Mesendoderm (in vitro differentiated cells): ENCODE data around the gene ABCA5. TPM values are rescaled to one million over a fixed set of nuclear protein-coding genes. Genes with fewer than 3 reads are reported as not detected.

Experiments used
- DNase-seq: peaks from one replicate; pipeline ENCODE4 v3.0.0; 2013
- H2AK5ac ChIP-seq: 2 replicates; pipeline ENCODE4 v1.6.1; 2013; ENCODE audit warnings: low read length, inconsistent platforms
- H2BK120ac ChIP-seq: 2 replicates; pipeline ENCODE4 v1.6.1; 2013; ENCODE audit warnings: low read depth, mild to moderate bottlenecking, low read length, moderate library complexity, mixed read lengths
- H2BK15ac ChIP-seq: replicated peaks from 2 replicates; pipeline ENCODE4 v1.6.1; 2013; ENCODE audit warnings: low read depth, mild to moderate bottlenecking, moderate library complexity
- H2BK5ac ChIP-seq: 2 replicates; pipeline ENCODE4 v1.6.1; 2013; ENCODE audit warnings: low read length, inconsistent platforms
- H3K18ac ChIP-seq: 2 replicates; pipeline ENCODE4 v1.6.1; 2013; ENCODE audit warnings: mild to moderate bottlenecking, low read length, mixed read lengths
- H3K23ac ChIP-seq: one replicate; pipeline ENCODE4 v1.6.1; 2013; ENCODE audit warnings: low read length
- H3K27ac ChIP-seq: 2 replicates; pipeline ENCODE4 v1.5.1; 2013; ENCODE audit warnings: low read depth, mild to moderate bottlenecking, inconsistent platforms, low read length, moderate library complexity
- H3K27me3 ChIP-seq: 2 replicates; pipeline ENCODE4 v1.6.1; 2013; ENCODE audit warnings: low read length, control low read depth, mild to moderate bottlenecking, inconsistent platforms; ENCODE audit not compliant: insufficient read depth, poor library complexity
- H3K36me3 ChIP-seq: 2 replicates; pipeline ENCODE4 v1.6.1; 2013; ENCODE audit warnings: low read length, inconsistent platforms; ENCODE audit not compliant: control insufficient read depth, insufficient read depth
- H3K4ac ChIP-seq: one replicate; pipeline ENCODE4 v1.6.1; 2013; ENCODE audit warnings: low read depth, mild to moderate bottlenecking, low read length, moderate library complexity
- H3K4me1 ChIP-seq: 2 replicates; pipeline ENCODE4 v1.6.1; 2013; ENCODE audit warnings: low read depth, low read length, inconsistent platforms; ENCODE audit not compliant: control insufficient read depth
- H3K4me2 ChIP-seq: 2 replicates; pipeline ENCODE4 v1.6.1; 2013; ENCODE audit warnings: low read length
- H3K4me3 ChIP-seq: 2 replicates; pipeline ENCODE4 v1.5.1; 2013; ENCODE audit warnings: mild to moderate bottlenecking, low read length
- H3K56ac ChIP-seq: one replicate; pipeline ENCODE4 v1.6.1; 2013; ENCODE audit warnings: low read length
- H3K79me1 ChIP-seq: 2 replicates; pipeline ENCODE4 v1.6.1; 2013; ENCODE audit warnings: low read length, inconsistent platforms
- H3K79me2 ChIP-seq: 2 replicates; pipeline ENCODE4 v1.6.1; 2013; ENCODE audit warnings: mild to moderate bottlenecking, low read length; ENCODE audit not compliant: control insufficient read depth, insufficient read depth
- H3K9ac ChIP-seq: 2 replicates; pipeline ENCODE4 v1.6.1; 2013; ENCODE audit warnings: low read length, inconsistent platforms
- H4K5ac ChIP-seq: one replicate; pipeline ENCODE4 v1.6.1; 2013; ENCODE audit warnings: low read length
- H4K8ac ChIP-seq: one replicate; pipeline ENCODE4 v1.6.1; 2013; ENCODE audit warnings: low read depth, mild to moderate bottlenecking, control low read depth, low read length, moderate library complexity
- WGBS: extraction: QIAGEN DNeasy Blood & Tissue Kit; methylation state at CpG from one replicate; pipeline ENCODE4 v1.1.7; 2013; ENCODE audit warnings: low lambda C conversion rate, missing lambda C conversion rate; ENCODE audit not compliant: insufficient coverage; ENCODE audit errors: extremely low coverage; 5-methylcytosine and 5-hydroxymethylcytosine counted together
- polyA plus RNA-seq, 2 experiments: library from polyadenylated mRNA; stranded (reverse); fragments of 200-250 nt; gene quantifications; one replicate each; pipeline ENCODE4 v1.2.3, GENCODE V29; 2013

Gene ABCA5
- polyA plus RNA-seq (2013, experiment 1 of 2), result 0.74 TPM
- 0.70 TPM for polyA plus RNA-seq (2013, experiment 2 of 2)

- no peak within 1 kb of the TSS for H3K23ac ChIP-seq
- WGBS, result no CpG with 5 or more reads among the region's 74 CpGs
- H4K8ac ChIP-seq, result no peak within 1 kb of the TSS
- H3K4me1 ChIP-seq, result no peaks in the 10 kb centered on the region
- H3K79me1 ChIP-seq, result no peaks in the 10 kb centered on the region
- DNase-seq, result peak; percentile 95
- no peak within 1 kb of the TSS for H3K27ac ChIP-seq
- H3K4me2 ChIP-seq, result peak within 1 kb of the TSS; percentile 72
- H2BK5ac ChIP-seq, result no peak within 1 kb of the TSS
- no peak within 1 kb of the TSS for H3K18ac ChIP-seq
- H3K36me3 ChIP-seq, result no peaks in the 10 kb centered on the region
- H3K4me3 ChIP-seq, result peak within 1 kb of the TSS; percentile 38
- H3K56ac ChIP-seq, result peak within 1 kb of the TSS; percentile 92
- H2AK5ac ChIP-seq, result no peak within 1 kb of the TSS
- H2BK15ac ChIP-seq, result no peak within 1 kb of the TSS
- no peak within 1 kb of the TSS for H2BK120ac ChIP-seq
- no peaks in the 10 kb centered on the region for H3K79me2 ChIP-seq
- H3K27me3 ChIP-seq, result peaks cover 2% of the 10 kb centered on the region
- no peak within 1 kb of the TSS for H4K5ac ChIP-seq
- peak within 1 kb of the TSS; percentile 76 for H3K9ac ChIP-seq
- peak within 1 kb of the TSS; percentile 2 for H3K4ac ChIP-seq
Measured at GRCh38 chr17:69327060-69327831, at the start of gene ABCA5. TSS of gene ABCA5 (minus strand) at chr17:69327133. CDS start at chr17:69314415, 12,718 bp downstream.

- H3K79me1 ChIP-seq, result no peaks in the 10 kb centered on the region
- H4K5ac ChIP-seq, result no peak overlapping the region
- no peak overlapping the region for H3K4me3 ChIP-seq
- no peak overlapping the region for H3K23ac ChIP-seq
- H2AK5ac ChIP-seq, result no peak overlapping the region
- H3K9ac ChIP-seq, result no peak overlapping the region
- H3K18ac ChIP-seq, result no peak overlapping the region
- H3K4ac ChIP-seq, result no peak overlapping the region
- no peak overlapping the region for H2BK120ac ChIP-seq
- no peaks in the 10 kb centered on the region for H3K36me3 ChIP-seq
- no peaks in the 10 kb centered on the region for H3K27me3 ChIP-seq
- H3K4me2 ChIP-seq, result no peak overlapping the region
- H3K27ac ChIP-seq, result no peak overlapping the region
- no CpG with 5 or more reads among the region's 2 CpGs for WGBS
- no peak for DNase-seq
- no peaks in the 10 kb centered on the region for H3K4me1 ChIP-seq
- no peak overlapping the region for H3K56ac ChIP-seq
- H2BK5ac ChIP-seq, result no peak overlapping the region
- no peak overlapping the region for H2BK15ac ChIP-seq
- H3K79me2 ChIP-seq, result no peaks in the 10 kb centered on the region
- no peak overlapping the region for H4K8ac ChIP-seq
Measured at GRCh38 chr17:69375229-69375628, 48.3 kb upstream of the ABCA5 start.

- no peaks in the 10 kb centered on the region for H3K27me3 ChIP-seq
- H3K23ac ChIP-seq, result no peak overlapping the region
- no peak overlapping the region for H2BK15ac ChIP-seq
- H3K79me1 ChIP-seq, result no peaks in the 10 kb centered on the region
- no peak overlapping the region for H3K56ac ChIP-seq
- no peak overlapping the region for H3K4me3 ChIP-seq
- no peak overlapping the region for H2AK5ac ChIP-seq
- H3K4me1 ChIP-seq, result no peaks in the 10 kb centered on the region
- H4K5ac ChIP-seq, result no peak overlapping the region
- no peaks in the 10 kb centered on the region for H3K79me2 ChIP-seq
- H4K8ac ChIP-seq, result no peak overlapping the region
- DNase-seq, result no peak
- no peak overlapping the region for H3K27ac ChIP-seq
- WGBS, result no CpG with 5 or more reads among the region's 2 CpGs
- no peak overlapping the region for H2BK120ac ChIP-seq
- H3K9ac ChIP-seq, result no peak overlapping the region
- H2BK5ac ChIP-seq, result no peak overlapping the region
- H3K18ac ChIP-seq, result no peak overlapping the region
- no peak overlapping the region for H3K4me2 ChIP-seq
- H3K36me3 ChIP-seq, result no peaks in the 10 kb centered on the region
- H3K4ac ChIP-seq, result no peak overlapping the region
Measured at GRCh38 chr17:69373069-69373468, 46.1 kb upstream of the ABCA5 start.

GRCh38 chr17:69367298-69367697, 40.4 kb upstream of the ABCA5 start:
- no peak overlapping the region for H2BK15ac ChIP-seq
- H3K9ac ChIP-seq, result no peak overlapping the region
- no peaks in the 10 kb centered on the region for H3K36me3 ChIP-seq
- no CpG with 5 or more reads among the region's 3 CpGs for WGBS
- no peak overlapping the region for H3K27ac ChIP-seq
- no peak overlapping the region for H3K4me3 ChIP-seq
- no peak overlapping the region for H4K5ac ChIP-seq
- DNase-seq, result peak; percentile 6
- H3K23ac ChIP-seq, result no peak overlapping the region
- no peak overlapping the region for H2AK5ac ChIP-seq
- no peaks in the 10 kb centered on the region for H3K4me1 ChIP-seq
- H4K8ac ChIP-seq, result no peak overlapping the region
- no peak overlapping the region for H3K56ac ChIP-seq
- H3K18ac ChIP-seq, result no peak overlapping the region
- H3K4ac ChIP-seq, result no peak overlapping the region
- no peak overlapping the region for H2BK120ac ChIP-seq
- H3K27me3 ChIP-seq, result no peaks in the 10 kb centered on the region
- H3K79me2 ChIP-seq, result no peaks in the 10 kb centered on the region
- H3K4me2 ChIP-seq, result no peak overlapping the region
- no peak overlapping the region for H2BK5ac ChIP-seq
- H3K79me1 ChIP-seq, result no peaks in the 10 kb centered on the region

GRCh38 chr17:69363488-69364210, 36.7 kb upstream of the ABCA5 start:
- no peaks in the 10 kb centered on the region for H3K36me3 ChIP-seq
- H3K4me1 ChIP-seq, result no peaks in the 10 kb centered on the region
- H2AK5ac ChIP-seq, result no peak overlapping the region
- no peak overlapping the region for H2BK5ac ChIP-seq
- H3K79me1 ChIP-seq, result no peaks in the 10 kb centered on the region
- no peaks in the 10 kb centered on the region for H3K27me3 ChIP-seq
- H3K18ac ChIP-seq, result no peak overlapping the region
- no peak overlapping the region for H3K23ac ChIP-seq
- no peak overlapping the region for H3K4me2 ChIP-seq
- no CpG with 5 or more reads among the region's 2 CpGs for WGBS
- H3K79me2 ChIP-seq, result no peaks in the 10 kb centered on the region
- H4K5ac ChIP-seq, result no peak overlapping the region
- H3K4me3 ChIP-seq, result no peak overlapping the region
- no peak overlapping the region for H3K4ac ChIP-seq
- no peak overlapping the region for H3K27ac ChIP-seq
- no peak overlapping the region for H3K56ac ChIP-seq
- H2BK15ac ChIP-seq, result no peak overlapping the region
- no peak for DNase-seq
- H4K8ac ChIP-seq, result no peak overlapping the region
- no peak overlapping the region for H2BK120ac ChIP-seq
- H3K9ac ChIP-seq, result no peak overlapping the region
